ENCODE data around the gene CDH7.

The CDH7 gene, protein sequence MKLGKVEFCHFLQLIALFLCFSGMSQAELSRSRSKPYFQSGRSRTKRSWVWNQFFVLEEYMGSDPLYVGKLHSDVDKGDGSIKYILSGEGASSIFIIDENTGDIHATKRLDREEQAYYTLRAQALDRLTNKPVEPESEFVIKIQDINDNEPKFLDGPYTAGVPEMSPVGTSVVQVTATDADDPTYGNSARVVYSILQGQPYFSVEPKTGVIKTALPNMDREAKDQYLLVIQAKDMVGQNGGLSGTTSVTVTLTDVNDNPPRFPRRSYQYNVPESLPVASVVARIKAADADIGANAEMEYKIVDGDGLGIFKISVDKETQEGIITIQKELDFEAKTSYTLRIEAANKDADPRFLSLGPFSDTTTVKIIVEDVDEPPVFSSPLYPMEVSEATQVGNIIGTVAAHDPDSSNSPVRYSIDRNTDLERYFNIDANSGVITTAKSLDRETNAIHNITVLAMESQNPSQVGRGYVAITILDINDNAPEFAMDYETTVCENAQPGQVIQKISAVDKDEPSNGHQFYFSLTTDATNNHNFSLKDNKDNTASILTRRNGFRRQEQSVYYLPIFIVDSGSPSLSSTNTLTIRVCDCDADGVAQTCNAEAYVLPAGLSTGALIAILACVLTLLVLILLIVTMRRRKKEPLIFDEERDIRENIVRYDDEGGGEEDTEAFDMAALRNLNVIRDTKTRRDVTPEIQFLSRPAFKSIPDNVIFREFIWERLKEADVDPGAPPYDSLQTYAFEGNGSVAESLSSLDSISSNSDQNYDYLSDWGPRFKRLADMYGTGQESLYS

DNA sequence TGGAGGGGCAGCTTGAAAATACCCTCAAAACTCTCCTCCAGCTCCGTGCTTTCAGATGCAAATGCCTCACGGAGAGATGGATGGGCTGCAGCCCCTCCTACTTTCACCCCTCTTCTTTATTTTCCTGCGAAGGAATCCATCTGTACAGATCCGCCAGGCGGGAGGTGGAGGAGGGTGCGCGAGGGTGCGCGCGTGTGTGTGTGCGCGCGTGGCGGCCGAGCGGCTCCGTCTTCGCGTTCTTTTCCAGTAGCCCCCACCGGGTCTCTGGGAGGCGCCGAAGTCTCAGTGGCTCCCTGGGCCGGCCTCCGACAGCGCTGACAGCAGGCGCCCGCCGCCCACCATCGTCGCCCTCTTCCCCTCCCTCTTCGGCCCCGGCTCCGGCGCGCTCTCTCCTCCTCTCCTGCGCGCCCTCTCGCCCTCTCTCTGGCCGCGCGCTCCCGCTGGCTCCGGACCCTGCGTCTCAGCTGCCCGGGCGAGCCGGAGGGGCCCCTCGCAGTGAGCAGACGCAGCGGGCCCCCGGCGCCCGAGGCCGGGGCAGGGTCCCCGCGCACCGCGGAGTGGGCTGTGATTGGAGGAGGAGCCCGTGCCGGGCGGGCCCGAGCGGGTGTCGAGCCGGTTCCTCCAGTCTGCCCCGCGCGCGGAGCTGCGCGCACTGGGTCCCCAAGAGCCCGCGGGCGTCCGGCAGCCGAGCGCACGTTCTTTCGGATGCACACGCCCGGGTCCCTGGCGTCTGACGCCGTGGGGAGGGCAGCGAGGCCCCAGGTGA is at the start of gene CDH7:
Gene CDH7 (plus strand): TSS at position 624 of the 766 bp plus-strand sequence. CDS start 11,831 bp downstream, outside the sequence.
- DNase-seq (ENCODE audit: low read depth, low spot score): no peak

DNA sequence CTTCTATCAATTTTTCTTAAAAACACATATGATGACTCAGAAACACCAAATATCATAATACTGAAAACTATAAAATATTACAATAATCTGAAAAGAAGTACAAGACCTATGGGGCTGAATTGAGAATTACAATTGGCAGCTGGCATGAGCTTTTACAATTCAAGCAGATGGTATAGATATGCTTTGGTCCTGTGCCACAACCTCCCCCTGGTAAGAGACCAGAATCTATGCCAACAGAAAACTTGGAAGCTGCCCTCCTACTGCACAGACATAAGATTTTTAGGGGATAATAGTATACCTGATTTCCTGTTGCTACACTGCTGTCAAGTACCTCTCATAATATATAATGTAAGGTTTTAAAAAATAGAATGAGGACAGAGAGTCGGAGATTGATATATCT is 46.8 kb upstream of the CDH7 start:
- no peak for DNase-seq (ENCODE audit: low read depth, low spot score)

DNA sequence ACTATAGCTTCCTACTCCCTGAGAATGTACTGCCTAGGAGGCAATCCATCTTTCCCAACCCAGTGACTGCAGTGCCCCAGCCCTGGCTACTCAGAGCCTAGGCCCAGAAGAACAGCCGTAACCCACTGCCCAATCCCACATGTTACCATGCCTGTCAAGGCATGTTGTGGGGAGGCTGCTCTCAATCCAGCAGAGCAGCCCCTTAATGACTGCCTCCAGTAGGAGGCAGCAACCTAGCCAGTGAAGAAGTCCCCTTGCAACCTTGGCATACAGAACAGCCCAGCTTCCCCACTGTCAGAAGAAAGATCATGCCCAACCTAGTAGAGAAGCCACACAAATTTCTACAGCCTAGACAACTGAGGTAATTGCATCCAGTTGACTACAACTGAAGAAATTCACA is 44.2 kb upstream of the CDH7 start:
- no peak for DNase-seq (ENCODE audit: low read depth, low spot score)

DNA sequence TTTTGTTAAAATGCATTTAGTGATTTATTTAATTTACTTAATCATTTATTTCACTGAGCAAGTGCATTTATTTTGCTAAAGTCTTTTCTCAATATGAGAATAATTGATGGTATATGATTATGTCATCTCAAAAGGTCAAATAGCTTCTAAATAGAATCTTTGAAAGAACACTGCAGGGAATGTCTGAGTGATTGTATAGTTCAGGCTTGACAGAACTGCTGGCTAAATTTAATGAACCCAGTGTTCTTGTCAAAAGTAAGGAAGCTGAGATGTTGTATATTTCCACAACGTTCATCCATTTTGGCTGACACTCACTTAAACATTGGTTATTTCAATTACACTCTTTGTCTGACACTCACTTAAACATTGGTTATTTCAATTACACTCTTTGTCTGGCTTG is 39.3 kb upstream of the CDH7 start:
- DNase-seq (ENCODE audit: low read depth, low spot score): no peak

DNA sequence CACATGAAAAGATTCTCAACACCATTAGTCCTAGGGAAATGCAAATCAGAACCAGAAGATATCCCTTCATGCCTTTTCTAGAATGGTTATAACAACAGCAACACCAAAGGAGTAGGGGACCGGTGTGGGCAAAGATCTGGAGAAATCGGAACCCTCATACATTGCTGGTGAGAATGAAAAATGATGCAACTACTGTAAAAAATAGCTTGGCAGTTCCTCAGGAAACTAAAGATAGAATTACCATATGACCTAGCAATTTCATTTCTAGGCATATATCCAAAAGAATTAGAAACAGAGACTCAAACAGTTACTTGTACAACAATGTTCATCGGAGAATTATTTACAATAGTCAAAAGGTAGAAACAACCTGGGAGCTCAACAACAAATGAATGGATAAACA is 29.2 kb upstream of the CDH7 start:
- no peak for DNase-seq (ENCODE audit: low read depth, low spot score)

DNA sequence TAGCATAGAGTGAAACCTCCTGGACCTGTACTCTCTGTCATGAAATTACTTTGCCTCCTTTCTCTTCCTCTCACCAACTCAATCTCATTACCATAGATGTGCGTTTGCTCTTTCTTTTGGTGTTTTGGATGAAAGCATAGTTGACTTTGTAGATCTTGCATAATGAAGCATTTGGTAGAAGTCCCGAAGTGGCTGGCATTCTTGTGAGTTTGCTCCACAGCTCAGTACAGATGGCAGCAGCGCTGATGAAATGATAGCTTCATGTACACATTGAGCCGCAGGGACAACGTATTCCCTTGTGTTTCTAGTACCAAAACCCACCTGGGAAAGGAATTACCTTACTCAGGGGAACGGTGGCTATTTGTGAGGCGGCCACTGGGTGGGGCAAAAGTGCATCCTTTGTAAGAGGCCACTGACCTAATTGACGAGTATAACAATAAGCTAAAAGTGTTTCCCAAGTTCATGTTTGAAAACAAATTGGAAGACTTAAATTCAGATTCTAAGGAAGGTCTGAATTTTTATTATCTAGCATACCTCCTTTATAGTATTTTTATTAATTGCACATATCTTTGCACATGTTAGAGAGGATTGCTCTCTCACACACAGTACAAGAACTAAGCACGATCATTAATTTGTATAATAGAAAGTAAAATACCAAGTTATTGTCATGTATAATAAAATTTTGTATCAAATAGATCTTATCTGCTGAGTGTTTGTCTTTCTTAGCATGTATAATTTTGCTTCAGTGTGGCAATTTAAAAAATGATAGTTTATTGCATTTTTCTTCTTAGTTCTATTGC is 25.4 kb upstream of the CDH7 start:
- no peak for DNase-seq (ENCODE audit: low read depth, low spot score)

DNA sequence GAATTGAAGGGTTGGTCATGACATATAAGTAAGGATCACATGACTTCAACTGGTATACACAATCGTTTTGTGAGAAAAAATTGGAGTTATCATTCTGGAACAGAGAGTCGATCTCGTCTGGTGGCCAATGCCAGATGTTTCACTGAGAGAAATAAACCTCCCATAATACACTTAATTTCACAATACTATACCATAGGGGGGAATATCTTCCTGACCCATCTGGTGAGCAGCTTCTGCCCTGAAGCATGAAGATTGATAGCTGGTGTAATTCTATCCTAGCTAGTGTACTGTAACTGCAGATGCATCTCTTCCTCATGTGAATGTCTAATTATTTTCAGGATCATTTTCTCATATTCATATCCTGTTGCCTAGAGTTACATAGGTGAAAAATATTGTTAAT is 15.7 kb upstream of the CDH7 start:
- no peak for DNase-seq (ENCODE audit: low read depth, low spot score)

DNA sequence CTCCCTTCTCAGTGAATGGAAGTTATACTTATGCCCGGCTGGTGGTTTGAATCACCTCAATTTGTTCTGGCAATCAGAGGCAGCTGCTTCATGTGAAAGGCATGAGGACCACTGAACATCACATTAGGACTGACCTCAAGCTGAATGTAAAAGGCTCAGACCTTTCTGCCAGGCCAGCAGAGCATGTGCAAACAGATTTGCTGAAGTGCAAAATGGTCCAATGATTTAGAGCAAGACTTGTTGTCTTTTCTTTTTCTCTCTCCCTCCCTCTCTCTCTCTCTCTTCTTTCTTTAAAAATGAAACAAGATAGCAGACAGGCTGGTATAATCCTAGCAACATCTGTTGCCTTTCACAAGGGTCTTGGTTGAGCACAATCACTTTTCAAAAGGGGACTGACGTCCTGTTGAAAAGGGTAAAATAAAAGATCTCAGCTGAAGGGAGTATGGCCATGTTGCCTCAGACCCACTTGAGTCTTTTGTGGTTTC is 13.3 kb upstream of the CDH7 start:
- no peak for DNase-seq (ENCODE audit: low read depth, low spot score)

DNA sequence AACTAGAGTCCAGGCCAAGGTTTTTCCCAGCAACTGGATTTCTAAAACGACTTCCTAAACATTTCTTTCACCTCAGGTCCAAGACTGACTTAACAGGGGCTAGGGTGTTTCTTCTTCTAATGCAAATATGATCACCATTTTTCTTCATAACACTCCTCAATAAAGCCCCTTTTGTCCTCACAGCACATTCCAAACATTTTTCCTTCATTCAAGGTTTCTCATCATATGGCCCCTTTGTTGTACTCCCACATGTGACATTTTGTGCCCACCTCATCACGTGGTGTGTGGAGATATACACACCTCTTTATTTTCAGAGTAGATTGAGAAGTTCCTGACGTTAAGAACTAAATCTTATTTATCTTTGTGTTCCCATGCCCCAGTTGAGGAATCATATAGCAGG is 3.9 kb upstream of the CDH7 start:
- no peak for DNase-seq (ENCODE audit: low read depth, low spot score)

DNA sequence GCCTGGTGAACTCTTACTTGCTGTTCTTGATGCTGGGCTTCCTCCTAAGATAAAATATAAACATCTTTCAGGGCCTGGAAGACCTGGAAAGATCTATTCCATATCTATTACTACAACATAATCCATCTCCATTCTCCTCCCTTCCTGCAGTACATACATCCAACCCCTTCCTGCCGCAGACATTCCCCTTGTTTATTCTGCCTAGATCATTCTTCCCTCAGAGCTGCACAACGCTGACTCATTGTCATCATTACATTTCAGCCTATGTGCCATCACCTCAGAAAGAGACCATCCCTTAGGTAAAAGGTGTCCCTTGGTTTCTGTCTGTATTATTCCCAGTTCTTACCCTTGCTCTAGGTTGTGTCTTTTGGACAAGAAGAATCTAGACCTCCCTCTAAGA is 2.5 kb upstream of the CDH7 start:
- DNase-seq (ENCODE audit: low read depth, low spot score): no peak

DNA sequence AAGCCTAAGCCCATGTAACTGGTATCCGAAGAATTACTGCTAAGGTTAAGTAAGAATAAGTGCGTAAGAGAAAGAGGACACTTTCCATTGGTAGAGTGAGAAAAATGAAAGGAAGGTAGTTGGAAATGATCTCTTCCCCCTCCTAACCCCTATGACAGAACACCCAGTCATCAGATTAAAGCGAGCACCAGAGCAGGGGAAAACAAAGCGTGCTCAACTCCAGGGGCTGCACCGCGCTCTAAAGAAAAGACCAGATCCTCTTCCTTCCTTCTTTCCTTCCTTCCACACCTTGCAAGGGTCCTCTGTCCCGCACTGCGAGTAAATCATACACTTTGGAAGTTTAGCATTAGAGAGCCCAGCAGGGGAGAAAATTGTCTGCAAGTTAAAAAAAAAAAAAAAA is 971 bp upstream of the CDH7 start:
- DNase-seq (ENCODE audit: low read depth, low spot score): no peak

DNA sequence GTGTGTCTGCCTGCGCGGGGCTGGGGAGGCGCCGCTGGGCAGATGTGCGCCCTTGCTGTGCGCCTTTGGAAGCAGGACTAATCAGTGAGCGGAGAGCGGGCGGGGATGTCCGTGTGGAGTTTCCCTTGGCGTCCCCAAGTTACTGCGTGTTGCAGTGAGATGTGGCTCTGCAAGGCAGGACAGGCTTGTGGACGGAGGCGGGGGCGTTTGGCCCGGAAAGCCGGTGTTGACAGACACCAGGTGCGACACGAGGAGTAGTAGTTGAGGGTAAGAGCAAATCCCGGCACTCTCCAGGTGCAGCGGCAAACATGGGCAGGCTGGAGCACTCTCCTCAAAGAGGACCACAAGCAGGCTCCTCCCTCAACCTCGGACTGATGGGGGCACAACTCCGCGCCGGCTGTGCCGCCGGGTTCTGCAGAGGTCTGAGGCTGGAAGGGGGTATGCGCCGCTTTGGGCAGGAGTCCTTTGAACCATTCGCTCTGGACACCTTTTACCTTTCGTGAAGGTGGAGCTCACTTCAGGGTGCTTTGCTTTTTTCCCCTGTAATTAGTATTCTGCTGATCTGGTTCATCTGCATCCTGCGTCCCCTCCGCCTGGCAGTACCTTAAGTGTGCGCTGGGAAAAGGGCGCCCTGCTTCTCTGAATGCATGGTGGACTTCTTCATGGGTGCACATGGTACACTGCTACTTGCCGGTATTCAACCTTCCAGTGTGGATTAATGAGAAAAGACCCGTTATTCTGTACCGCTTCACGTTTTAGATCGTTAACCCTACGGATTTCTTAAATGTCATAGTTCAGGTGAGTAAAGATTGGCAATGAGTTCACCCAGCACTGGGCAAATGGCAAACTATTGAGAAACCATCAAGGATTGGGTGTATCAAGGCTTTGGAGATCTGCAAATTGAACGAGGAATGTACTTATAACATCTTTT is 608 bp downstream of the CDH7 start:
- no peak for DNase-seq (ENCODE audit: low read depth, low spot score)

DNA sequence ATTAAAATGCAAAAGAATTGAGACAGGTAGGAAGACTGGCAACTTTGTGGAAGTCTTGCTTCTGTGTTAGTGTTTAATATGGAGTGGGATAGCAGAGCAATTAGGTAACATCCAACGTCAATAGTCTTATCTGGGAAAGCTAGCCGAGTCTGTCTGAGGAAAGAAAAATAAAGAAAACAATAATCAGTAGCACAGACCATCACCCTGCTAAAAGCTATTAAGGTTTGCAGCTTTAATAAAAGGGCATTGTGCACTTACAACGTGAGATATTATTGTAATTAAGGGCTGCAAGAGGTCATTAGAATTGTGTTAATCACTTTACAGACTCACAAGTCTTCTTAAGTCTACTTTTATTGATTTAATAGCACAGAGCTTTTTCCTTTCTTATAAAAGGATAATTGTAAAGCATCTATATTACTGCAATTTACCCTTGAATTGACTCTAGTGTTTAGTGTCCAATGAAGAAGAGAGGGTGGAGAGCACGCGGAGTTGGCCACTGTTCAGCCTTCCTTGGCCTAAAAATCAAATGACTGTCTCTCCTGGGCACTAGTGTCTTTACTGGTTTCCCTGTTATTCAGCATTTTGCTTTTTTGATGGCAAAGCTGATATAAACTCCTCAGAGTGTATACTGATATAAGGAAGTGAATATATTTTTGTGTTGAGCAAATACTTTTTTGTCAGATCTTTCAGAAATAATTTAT is 2.0 kb downstream of the CDH7 start:
- DNase-seq (ENCODE audit: low read depth, low spot score): no peak

DNA sequence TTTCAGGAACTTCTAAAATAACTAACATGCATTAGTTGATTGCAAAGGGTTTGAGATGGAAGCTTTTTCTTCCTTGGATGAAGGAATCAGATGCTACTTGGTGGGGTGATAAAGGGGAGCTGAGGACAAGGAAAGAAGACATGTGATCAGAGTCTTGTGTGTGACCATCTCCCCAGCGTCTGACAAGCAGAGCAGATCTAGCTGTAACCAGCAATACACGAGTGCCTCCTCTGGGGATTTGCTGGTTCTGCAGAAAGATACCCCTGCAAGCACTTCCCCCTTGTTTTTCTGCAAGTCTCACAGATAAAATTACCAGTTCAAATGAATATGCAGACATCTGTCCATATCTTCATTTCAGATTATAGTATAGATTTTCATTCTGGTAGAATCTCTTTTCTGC is 2.7 kb downstream of the CDH7 start:
- no peak for DNase-seq (ENCODE audit: low read depth, low spot score)

DNA sequence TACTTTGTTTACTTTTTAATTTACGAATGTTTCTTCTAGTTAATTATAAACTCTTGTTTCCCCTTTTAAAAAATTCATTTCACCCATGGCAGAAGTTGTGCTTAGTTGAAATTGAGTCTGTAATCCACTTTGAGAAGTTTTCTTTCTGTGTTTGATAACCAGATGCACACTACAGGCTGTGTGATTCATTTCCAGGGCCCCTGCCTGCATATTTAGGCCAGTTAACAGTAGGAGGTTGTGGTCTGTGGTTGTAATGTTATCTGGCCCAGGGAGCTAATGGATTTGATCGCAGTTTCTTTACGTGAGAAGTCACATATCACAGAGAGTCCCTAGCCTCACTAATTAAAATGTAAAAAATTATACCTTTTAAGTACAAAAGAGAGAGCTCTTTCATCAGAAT is 3.3 kb downstream of the CDH7 start:
- no peak for DNase-seq (ENCODE audit: low read depth, low spot score)

DNA sequence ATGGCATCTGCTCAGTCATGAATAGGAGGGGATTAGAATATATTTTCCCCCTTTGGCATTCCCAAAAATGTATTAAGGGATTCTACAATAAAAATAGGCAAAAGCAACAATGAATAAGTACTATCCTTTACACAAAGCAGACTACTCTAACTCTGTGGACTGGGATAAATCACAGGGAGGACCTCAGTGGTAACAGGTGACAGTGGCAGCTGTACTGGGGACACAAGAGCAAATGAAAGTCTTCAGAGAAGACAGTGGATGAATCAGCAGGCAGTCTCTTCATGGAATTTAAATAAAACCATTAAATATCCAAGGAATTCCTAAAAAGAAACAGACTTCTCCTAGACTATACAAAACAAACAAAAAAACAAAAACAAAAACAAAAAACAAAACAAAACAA is 4.8 kb downstream of the CDH7 start:
- no peak for DNase-seq (ENCODE audit: low read depth, low spot score)

DNA sequence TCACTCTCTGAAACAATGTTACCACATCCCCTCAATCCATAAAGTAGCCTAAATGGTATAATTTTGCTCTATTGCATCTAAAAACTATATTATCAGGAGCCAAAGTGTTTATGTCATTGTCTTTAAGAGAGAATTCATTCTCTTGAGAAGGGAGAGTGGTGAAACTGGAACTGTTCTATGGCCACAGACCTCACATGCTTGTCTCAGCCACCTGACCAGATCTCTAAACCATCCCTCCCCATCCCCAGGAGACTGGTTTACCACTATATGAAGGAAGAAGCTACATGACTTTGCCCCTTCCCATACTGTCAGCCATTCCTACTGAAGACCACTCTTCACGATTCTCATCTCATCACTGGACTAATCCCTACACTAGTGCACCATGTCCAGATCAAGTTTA is 9.6 kb downstream of the CDH7 start:
- DNase-seq (ENCODE audit: low read depth, low spot score): no peak

DNA sequence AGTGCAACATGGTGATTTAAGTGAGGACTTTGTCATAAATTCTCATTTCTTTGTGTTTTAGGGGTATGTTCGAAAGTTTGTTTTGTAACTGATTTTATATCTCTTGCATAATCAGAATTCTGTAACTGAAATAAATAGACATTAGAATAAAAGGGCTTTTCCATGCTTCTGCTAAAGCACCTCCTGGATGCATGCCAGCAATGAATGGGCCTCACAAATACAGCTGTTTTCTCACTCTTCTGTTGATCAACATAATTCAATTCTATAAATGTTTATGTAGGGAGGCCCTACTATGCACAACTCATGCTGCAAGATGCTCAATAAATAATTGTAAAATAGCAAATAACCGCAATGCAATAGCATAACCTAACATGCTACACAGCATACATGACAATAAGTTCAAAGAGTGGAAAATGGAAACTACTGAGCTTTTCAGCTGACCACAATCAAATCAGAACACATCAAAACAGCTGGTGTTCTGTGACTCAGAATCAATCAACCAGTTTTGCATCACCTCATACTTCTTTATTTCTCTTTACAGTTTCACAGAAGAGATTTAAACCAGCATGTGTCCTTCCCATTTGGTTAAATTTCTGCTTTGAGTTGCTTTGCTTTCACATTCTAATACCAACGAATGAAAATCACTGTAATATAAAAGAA is 11.0 kb downstream of the CDH7 start:
- DNase-seq (ENCODE audit: low read depth, low spot score): no peak

DNA sequence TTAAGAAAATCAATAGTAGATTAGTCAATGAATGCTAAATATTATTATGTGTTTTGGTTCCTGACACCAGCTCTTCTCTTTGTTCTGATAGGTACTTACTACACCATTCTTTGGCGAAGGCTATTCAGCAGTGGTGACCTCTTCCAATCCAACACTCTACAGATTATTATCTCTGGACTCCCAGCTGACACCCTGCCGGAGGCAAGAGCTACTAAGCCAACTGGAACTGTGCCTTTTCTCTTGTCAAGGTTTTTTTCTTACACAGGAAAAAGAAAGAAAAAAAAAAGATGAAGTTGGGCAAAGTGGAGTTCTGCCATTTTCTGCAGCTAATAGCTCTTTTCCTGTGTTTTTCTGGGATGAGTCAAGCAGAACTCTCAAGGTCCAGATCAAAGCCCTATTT is 11.7 kb downstream of the CDH7 start:
- no peak for DNase-seq (ENCODE audit: low read depth, low spot score)
